Stimulated activated naive CD8-positive, alpha-beta T cell treated with anti-CD3 and anti-CD28 coated beads, Interleukin-15, Interleukin-2, amounts not matched to agents 100 ng/mL and 50 ng/mL, for 24 hours (primary cell): ENCODE measurements around the gene PDZD7.
"Not testable (repeated sequence)": the region's sequence is repeated elsewhere in the genome, so short reads cannot be mapped to it uniquely, and the experiment has no call there.

Experiments
- H3K27ac Mint-ChIP-seq: one replicate; pipeline ENCODE4 v1.8.0; 2021; ENCODE audit warnings: mild to moderate bottlenecking, mixed read lengths
- H3K27me3 Mint-ChIP-seq: one replicate; pipeline ENCODE4 v1.8.0; 2021; ENCODE audit warnings: mixed read lengths
- H3K36me3 Mint-ChIP-seq: one replicate; pipeline ENCODE4 v1.8.0; 2021; ENCODE audit warnings: low read depth, mixed read lengths
- H3K4me1 Mint-ChIP-seq: one replicate; pipeline ENCODE4 v1.8.0; 2021; ENCODE audit warnings: low read depth, mixed read lengths
- H3K4me3 Mint-ChIP-seq: one replicate; pipeline ENCODE4 v1.8.0; 2021; ENCODE audit warnings: mild to moderate bottlenecking, mixed read lengths
- H3K9me3 Mint-ChIP-seq: one replicate; pipeline ENCODE4 v1.8.0; 2021; ENCODE audit warnings: mixed read lengths

The PDZD7 gene

DNA sequence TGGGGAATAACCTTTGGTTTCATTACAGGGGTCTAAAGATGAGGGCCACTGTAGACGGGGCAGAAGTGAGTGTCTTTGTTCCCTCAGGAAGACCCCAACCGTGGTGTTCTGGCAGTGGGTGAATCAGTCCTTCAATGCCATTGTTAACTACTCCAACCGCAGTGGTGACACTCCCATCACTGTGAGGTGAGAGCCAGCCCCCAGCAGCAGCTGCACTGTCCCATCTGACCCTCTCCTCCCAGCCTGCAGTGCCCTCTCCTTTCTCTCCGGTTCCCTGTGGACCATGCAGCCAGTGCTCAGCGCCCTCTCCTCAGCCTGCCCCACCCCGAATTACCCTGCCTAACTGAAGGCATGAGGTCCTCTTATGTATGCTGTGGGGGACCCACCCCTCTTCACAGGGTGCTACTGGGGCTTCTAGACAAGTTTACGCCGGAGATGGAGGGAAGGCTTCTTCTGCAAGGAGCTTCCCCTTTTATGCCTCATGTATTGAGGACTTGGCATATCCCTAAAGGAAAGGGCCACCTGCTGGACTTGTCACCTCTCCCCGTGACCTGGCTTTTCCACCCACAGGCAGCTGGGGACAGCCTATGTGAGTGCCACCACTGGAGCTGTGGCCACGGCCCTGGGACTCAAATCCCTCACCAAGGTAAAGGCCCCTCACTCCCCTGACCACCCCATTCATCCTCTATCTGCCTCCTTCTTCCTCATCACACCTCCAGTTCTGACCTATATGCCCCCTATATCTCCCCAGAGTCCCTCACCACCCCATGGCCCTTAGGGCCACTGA is 5.2 kb upstream of the PDZD7 start:
- peaks cover 29% of the 10 kb centered on the region for H3K4me1 Mint-ChIP-seq
- peaks cover 9% of the 10 kb centered on the region for H3K36me3 Mint-ChIP-seq
- H3K27ac Mint-ChIP-seq: no peak overlapping the region
- no peaks in the 10 kb centered on the region for H3K9me3 Mint-ChIP-seq
- H3K27me3 Mint-ChIP-seq: no peaks in the 10 kb centered on the region
- no peak overlapping the region for H3K4me3 Mint-ChIP-seq

DNA sequence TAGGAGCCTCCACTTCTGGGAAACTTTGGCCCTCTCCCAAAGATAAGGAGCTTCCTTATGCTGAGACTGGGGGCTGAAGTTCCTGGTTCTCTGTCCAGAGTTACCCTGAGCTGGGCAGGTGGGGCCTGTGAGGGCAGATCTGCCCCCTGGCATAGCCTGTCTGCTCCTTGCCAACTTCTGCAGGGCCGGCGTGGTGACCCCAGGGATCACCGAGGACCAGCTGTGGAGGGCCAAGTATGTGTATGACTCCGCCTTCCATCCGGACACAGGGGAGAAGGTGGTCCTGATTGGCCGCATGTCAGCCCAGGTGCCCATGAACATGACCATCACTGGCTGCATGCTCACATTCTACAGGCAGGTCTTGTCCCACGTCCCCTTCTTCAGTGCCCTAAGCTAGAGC is 4.4 kb upstream of the PDZD7 start:
- Mint-ChIP-seq H3K27ac (no peak overlapping the region), H3K9me3 (no peaks in the 10 kb centered on the region), H3K27me3 (no peaks in the 10 kb centered on the region), H3K36me3 (peaks cover 9% of the 10 kb centered on the region), H3K4me3 (no peak overlapping the region), H3K4me1 (peaks cover 27% of the 10 kb centered on the region)

DNA sequence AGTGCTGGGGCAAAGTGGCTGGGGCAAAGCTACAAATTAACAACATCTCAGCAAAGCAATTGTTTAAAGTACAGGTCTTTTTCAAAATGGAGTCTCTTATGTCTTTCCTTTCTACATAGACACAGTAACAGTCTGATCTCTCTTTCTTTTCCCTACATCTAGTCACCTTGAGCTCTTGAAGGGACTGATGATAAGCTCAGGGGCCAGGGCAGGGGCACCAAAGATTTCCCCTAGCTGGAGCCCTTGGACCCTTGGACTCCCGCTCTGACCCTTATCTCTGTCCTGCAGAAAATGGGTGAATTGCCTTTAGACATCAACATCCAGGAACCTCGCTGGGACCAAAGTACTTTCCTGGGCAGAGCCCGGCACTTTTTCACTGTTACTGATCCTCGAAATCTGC is 3.5 kb upstream of the PDZD7 start:
- peaks cover 28% of the 10 kb centered on the region for H3K4me1 Mint-ChIP-seq
- H3K4me3 Mint-ChIP-seq, H3K9me3 Mint-ChIP-seq, H3K27me3 Mint-ChIP-seq, H3K27ac Mint-ChIP-seq, H3K36me3 Mint-ChIP-seq: not testable (repeated sequence)

DNA sequence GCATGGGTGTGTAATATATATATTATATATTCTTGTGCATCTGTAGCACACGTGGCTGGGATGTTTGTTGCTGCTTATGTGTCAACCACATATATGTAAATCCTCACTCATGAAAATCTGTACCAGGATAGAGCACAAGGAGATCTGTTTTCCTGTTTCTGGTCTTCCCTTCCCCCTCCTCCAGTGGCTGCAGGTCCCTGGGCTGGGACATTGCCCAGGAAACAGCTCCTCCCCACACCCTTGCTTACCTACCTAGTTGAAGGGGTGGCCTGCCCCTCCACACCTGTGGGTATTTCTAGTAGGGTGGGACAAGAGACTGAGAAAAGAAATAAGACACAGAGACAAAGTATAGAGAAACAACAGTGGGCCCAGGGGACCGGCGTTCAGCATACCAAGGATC is 2.3 kb upstream of the PDZD7 start:
- Mint-ChIP-seq H3K4me3 (peak overlapping the region; percentile 63), H3K36me3 (peaks cover 9% of the 10 kb centered on the region), H3K4me1 (peaks cover 28% of the 10 kb centered on the region), H3K27ac (peak overlapping the region; percentile 65), H3K9me3 (no peaks in the 10 kb centered on the region), H3K27me3 (no peaks in the 10 kb centered on the region)

DNA sequence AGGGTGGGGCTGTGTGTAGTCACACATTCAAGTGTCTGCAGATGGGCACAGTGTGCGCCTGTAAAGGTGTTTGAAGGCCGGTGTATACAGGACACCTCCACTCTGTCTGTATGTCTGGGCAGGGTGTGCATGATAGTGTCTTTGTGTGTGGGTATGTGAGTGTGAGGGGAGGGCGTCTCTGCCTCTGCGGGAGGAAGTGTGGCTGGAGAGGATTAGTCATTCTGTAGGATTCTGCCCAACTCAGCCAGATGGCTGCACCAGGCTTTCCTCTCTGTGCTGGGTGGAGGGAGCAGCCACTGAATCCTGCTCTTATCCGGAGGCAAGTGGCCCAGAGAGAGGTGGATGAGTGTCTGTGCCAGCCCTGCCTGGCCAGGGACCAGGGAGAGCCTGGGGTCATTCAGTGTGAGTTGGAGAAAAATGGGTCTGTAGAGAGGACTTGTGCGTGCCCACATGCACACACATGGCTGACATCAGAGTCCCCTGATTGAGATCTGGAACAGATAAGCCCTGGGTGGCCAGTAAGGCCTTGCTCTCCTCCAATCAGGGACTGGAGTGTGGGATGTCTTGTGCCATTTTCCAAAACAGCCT is 1.8 kb upstream of the PDZD7 start:
- peak overlapping the region; percentile 87 for H3K4me3 Mint-ChIP-seq
- peaks cover 5% of the 10 kb centered on the region for H3K36me3 Mint-ChIP-seq
- H3K4me1 Mint-ChIP-seq: peaks cover 28% of the 10 kb centered on the region
- no peaks in the 10 kb centered on the region for H3K9me3 Mint-ChIP-seq
- H3K27ac Mint-ChIP-seq: peak overlapping the region; percentile 93
- H3K27me3 Mint-ChIP-seq: no peaks in the 10 kb centered on the region

DNA sequence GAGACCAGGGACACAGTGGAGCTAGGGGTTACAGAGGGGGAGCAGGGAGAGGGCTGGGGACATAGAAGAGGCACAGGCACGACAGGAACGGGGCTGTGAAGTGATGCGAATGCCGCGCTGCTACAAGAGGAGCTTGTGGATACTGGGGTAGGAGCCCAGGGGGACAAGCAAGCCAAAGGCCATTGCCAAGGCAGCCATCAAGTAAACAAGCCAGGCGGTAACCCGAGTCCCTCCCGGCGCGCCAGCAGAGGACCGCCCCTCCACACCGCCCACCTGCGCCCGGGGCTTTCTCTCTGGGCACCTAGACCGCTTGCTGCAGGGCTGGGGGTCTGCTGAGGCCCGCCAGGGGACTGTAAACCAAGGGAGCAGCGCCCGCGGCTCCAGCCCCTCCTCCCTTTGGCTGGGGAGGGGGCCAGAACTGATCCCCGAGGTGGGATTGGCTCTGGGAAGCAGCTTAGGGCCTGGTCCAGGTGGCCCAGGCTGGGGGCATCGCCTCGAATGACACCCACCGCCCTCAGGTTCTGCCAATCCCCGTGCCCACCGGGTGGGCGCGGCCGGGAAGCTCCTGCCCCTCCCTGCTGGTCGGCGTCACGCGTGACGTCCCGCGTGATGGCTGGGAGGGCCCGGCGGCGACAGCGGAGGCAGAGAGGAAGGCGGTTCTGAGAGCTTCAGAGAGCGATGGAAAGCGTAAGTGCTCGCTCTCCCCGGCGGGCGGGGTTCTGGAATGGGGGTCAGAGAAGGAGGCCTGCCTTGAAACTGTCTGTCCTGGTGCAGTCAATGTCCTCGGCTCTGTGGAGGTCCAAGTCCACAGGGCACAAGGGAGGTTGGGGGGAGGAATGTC is 1.1 kb upstream of the PDZD7 start:
- no peaks in the 10 kb centered on the region for H3K36me3 Mint-ChIP-seq
- peak overlapping the region; percentile 87 for H3K4me3 Mint-ChIP-seq
- H3K4me1 Mint-ChIP-seq: peaks cover 28% of the 10 kb centered on the region

DNA sequence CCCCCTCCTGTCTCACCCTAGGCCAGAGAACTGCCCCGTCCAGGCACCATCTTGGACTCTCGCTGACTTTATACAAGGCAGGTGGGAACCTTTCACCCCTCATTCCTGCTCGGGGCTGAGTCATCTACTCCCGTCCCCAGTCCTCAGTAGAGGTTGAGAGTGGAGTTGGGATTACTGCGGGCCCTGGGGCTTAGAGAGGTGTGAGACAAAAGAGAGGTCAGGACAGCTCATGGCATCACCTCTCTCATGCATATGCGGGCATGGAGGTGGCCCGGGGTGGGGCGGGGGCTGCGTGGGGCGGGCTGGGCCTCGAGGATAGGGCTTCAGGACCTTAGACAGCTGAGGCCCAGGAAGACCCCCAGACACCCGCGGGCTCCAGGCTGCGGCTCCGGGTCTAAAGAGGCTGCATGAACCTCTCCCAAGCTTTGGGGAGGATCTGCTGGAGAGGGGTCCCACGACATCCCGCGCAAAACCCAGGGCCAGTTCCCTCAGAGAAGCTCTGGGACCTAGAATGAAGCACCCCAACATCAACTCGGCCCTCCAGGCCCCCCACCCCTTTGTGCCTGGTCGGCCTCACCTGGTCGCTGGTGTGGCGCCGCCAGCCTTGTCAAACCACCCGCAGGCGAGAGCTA is 317 bp downstream of the PDZD7 start:
- H3K36me3 Mint-ChIP-seq: no peaks in the 10 kb centered on the region
- H3K9me3 Mint-ChIP-seq: no peaks in the 10 kb centered on the region
- H3K27ac Mint-ChIP-seq: no peak overlapping the region
- H3K4me1 Mint-ChIP-seq: peaks cover 28% of the 10 kb centered on the region
- peak overlapping the region; percentile 87 for H3K4me3 Mint-ChIP-seq
- H3K27me3 Mint-ChIP-seq: no peaks in the 10 kb centered on the region

More for the DNA sequence above, 1.1 kb upstream of the PDZD7 start:
- Mint-ChIP-seq H3K27ac (peak overlapping the region; percentile 93), H3K9me3 (no peaks in the 10 kb centered on the region), H3K27me3 (no peaks in the 10 kb centered on the region)

DNA sequence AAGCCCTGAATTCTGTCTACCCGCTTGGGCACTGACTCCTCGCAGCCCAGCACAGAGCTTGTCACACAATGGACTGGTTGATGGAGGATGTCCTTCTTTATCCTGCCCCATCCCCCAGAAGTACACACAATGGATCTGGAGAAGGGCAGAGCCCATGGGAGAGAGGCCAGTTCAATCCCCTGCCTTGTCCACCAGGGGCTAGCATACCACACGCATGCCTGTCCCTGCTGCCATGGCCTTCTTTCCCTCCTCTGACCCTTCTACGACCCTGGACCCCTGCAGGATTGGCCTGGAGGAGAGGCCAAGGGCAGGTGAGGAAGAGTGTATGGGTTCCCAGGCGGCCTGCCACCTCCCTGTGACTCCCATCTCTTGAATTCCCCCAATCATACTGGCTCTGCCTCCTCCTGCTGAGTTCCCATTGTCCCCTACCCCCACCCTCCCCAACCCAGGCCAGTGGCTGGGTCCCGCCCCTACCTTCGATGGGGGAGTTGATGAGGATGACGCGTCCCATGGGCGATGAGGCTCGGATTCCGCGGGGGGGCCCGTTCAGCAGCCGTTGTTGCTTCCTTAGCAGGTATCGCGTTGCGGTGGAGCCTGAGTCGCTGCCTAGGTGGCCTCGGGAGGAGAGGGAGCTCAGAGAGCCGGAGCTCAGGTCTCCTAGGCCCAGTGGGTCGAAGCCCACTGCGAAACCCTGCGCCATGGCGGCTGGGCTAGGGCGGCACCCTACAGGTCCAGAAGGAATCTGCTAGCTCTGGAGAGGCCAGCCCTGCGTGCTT is 1.2 kb downstream of the PDZD7 start:
- Mint-ChIP-seq H3K9me3 (no peaks in the 10 kb centered on the region), H3K4me3 (no peak overlapping the region), H3K36me3 (no peaks in the 10 kb centered on the region), H3K4me1 (peaks cover 28% of the 10 kb centered on the region), H3K27me3 (no peaks in the 10 kb centered on the region), H3K27ac (no peak overlapping the region)

DNA sequence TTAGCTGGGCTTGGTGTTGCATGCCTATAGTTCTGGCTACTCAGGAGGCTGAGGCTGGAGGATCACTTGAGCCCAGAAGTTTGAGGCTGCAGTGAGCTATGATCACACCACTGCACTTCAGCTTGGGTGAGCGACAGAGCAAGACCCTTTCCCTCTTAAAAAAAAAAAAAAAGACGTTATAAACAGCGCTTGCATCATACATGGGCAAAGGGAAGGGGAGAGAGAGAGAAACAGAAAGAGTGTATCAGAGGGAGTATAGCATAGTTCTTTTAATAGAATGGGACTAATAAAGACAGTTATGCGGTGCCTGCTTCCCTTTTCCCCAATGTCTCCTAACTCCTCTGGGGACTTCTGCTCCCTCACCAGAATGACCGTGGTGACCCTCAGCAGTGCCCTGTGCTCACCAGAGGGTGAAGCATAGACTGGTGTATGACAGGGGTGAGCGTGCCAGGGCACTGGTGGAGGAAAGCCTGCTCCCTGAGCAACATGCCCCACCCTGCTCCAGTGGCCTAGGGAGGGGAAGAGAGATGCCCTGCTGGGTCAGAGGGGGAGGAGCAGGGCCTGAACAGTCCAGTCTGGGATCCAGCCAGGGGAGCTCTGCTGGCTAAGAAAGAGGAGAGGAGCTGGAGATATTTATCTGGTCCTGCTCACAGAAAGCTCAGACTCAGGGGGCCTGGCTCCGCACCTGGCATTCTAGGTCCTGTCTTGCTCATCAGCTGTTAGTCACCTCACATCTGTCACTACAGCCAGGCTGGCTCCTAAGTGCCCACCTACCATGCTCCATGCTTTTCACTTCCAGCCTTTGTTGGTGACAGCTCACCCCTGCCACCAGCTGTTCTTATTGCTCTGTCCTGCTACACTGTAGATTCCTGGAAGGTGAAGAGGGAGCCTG is 2.2 kb downstream of the PDZD7 start:
- Mint-ChIP-seq H3K27me3 (no peaks in the 10 kb centered on the region), H3K4me1 (peaks cover 25% of the 10 kb centered on the region), H3K9me3 (no peaks in the 10 kb centered on the region), H3K36me3 (no peaks in the 10 kb centered on the region), H3K27ac (no peak overlapping the region), H3K4me3 (no peak overlapping the region)

DNA sequence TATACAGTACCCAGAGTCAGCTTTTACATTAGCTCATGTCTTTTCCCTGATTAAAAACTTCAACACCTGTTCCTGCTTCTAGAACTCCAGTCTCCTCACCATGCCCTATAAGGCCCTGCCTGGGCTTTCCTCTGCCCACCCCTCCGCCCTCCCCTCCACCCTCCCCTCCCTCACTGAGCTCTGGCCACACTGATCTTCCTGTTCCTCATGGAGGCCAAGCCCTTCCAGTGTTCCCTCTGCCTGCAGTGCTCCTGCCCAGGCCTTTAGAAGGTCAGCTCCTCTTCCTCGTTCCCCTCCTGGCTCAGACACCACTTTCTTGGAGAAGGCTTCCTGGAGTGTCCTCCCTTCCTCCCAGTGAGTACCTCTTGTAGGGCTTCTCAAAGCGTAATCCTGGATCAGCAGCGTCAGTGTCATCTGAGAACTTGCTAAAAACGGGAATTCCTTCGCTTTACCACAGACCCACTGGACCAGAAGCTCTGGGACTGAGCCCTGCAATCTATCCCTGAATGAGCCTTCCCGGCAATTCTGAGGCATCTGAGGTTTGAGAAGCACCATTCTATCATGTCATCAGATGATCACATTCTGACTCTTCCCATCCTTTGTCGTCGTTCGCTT is 3.7 kb downstream of the PDZD7 start:
- Mint-ChIP-seq H3K9me3 (no peaks in the 10 kb centered on the region), H3K27me3 (no peaks in the 10 kb centered on the region), H3K4me3 (no peak overlapping the region), H3K27ac (no peak overlapping the region), H3K4me1 (peaks cover 10% of the 10 kb centered on the region), H3K36me3 (no peaks in the 10 kb centered on the region)

DNA sequence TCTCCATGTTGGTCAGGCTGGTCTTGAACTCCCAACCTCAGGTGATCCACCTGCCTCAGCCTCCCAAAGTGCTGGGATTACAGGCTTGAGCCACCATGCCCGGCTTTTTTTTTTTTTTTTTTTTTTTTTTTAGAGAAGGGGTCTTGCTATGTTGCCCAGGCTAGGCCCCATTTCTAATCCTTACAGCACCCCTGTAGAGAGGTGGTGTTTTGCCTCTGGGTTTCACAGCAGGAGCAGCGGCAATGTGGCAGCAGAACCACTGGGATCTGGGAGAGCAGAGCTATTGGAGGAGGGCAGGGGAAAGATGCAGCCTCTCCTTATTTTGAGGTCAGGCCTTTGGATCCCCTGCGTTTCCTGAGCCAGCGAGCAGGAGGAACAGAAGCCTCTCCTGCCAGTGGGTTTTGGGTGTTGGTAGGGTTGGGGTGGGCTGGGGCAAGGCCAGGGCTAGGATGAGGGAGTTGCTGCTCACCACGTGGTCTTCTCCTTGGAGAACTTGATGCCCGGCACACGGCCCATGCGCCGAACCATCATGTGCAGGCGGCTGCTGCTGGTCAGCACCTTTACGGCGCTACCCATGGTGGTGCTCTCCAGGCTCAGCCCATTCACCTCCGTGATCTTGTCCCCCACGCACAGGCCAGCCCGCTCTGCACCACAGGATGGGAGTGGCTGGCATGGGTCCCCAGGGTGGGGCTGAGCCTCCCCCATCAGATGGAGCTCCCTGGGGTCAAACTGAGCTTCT is 7.8 kb downstream of the PDZD7 start:
- no peaks in the 10 kb centered on the region for H3K9me3 Mint-ChIP-seq
- H3K36me3 Mint-ChIP-seq: no peaks in the 10 kb centered on the region
- H3K27ac Mint-ChIP-seq: no peak overlapping the region
- H3K4me3 Mint-ChIP-seq: no peak overlapping the region
- peaks cover 11% of the 10 kb centered on the region for H3K27me3 Mint-ChIP-seq
- H3K4me1 Mint-ChIP-seq: peaks cover 6% of the 10 kb centered on the region

DNA sequence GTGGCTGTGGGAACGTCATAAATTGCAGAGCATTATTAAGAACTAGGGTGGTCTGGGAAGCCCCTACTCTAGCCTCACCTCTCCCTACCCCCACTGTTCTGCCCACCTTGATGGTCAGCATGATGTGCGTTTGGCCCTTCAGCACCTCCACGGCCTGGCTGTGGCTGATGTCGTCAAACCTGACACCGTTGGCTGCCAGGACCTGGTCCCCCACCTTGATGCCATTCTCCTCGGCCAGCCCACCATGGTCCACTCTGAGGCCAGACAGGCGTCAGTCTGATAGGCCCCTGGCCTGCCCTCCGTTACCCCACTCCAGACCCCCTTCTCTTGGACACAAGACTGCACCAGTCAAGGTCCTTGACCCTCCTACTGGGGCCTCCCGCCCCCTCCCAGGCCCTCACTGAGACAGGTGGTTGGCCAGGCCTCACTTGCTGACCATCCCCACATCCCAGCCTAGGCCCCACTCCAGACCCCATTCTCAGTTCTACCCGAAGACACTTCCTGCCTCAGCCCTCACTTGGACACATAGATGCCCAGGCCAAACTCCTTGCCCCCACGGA is 9.2 kb downstream of the PDZD7 start:
- no peak overlapping the region for H3K4me3 Mint-ChIP-seq
- no peaks in the 10 kb centered on the region for H3K9me3 Mint-ChIP-seq
- peaks cover 20% of the 10 kb centered on the region for H3K27me3 Mint-ChIP-seq
- peaks cover 8% of the 10 kb centered on the region for H3K4me1 Mint-ChIP-seq
- H3K27ac Mint-ChIP-seq: no peak overlapping the region
- H3K36me3 Mint-ChIP-seq: no peaks in the 10 kb centered on the region
